ENCODE data around the gene XXYLT1. TPM values are rescaled to one million over a fixed set of nuclear protein-coding genes. Genes with fewer than 3 reads are reported as not detected.

XXYLT1 gene
- total RNA-seq, 3 donors from 2014 or later, result 10.0 to 10.7 (median 10.2) TPM

- Histone ChIP-seq H3K4me1 (ENCODE audit: low read depth) (no peaks in the 10 kb centered on the region), H3K36me3 (ENCODE audit: low read depth) (no peaks in the 10 kb centered on the region), H3K9me3 (no peaks in the 10 kb centered on the region), H3K4me3 (no peak overlapping the region)
- DNase-seq (peak in 2 of 3 donors; percentile 21 to 40), ATAC-seq (no peak)
- no peak for TF ChIP-seq CTCF (IDR thresholded peaks at IDR 0.05)
- intact Hi-C loops (cut with DNase I, micrococcal nuclease), result no loop called here
Measured at GRCh38 chr3:195085356-195086130, 185.4 kb downstream of the XXYLT1 start.

- Histone ChIP-seq H3K4me3 (no peak overlapping the region), H3K4me1 (ENCODE audit: low read depth) (no peaks in the 10 kb centered on the region), H3K36me3 (ENCODE audit: low read depth) (no peaks in the 10 kb centered on the region), H3K9me3 (no peaks in the 10 kb centered on the region)
- ATAC-seq (no peak), DNase-seq (peak in 1 of 3 donors; percentile 17)
- intact Hi-C loops (cut with DNase I, micrococcal nuclease), result no loop called here
- no peak for TF ChIP-seq CTCF (IDR thresholded peaks at IDR 0.05)
Measured at GRCh38 chr3:195084746-195085145, 186.2 kb downstream of the XXYLT1 start.

- Histone ChIP-seq H3K4me1 (ENCODE audit: low read depth) (no peaks in the 10 kb centered on the region), H3K9me3 (no peaks in the 10 kb centered on the region), H3K36me3 (ENCODE audit: low read depth) (no peaks in the 10 kb centered on the region), H3K4me3 (no peak overlapping the region)
- no peak for TF ChIP-seq CTCF (IDR thresholded peaks at IDR 0.05)
- intact Hi-C loops (cut with DNase I, micrococcal nuclease), result no loop called here
- DNase-seq, result peak in 2 of 3 donors; percentile 12 to 20
- no peak for ATAC-seq
Measured at GRCh38 chr3:195083659-195084058, 187.3 kb downstream of the XXYLT1 start.

GRCh38 chr3:195082811-195083210 lies 188.1 kb downstream of the XXYLT1 start:
- Histone ChIP-seq H3K4me1 (ENCODE audit: low read depth) (no peaks in the 10 kb centered on the region), H3K9me3 (no peaks in the 10 kb centered on the region), H3K4me3 (no peak overlapping the region), H3K36me3 (ENCODE audit: low read depth) (no peaks in the 10 kb centered on the region)
- ATAC-seq (no peak), DNase-seq (peak in 1 of 3 donors; percentile 36)
- TF ChIP-seq CTCF (IDR thresholded peaks at IDR 0.05), result no peak
- intact Hi-C loops (cut with DNase I, micrococcal nuclease), result no loop called here

- DNase-seq, result peak in 2 of 3 donors; percentile 21 to 22
- no peak for ATAC-seq
- no peak for TF ChIP-seq CTCF (IDR thresholded peaks at IDR 0.05)
Measured at GRCh38 chr3:195081242-195081963, 189.6 kb downstream of the XXYLT1 start.

More at GRCh38 chr3:195081242-195081963, 189.6 kb downstream of the XXYLT1 start:
- Histone ChIP-seq H3K4me3 (no peak overlapping the region), H3K9me3 (no peaks in the 10 kb centered on the region), H3K4me1 (ENCODE audit: low read depth) (no peaks in the 10 kb centered on the region), H3K36me3 (ENCODE audit: low read depth) (no peaks in the 10 kb centered on the region)
- intact Hi-C loops (cut with DNase I, micrococcal nuclease), result no loop called here
